PC-3 (cell line): ENCODE results near the gene HMCES. TPM values are rescaled to one million over a fixed set of nuclear protein-coding genes. Genes with fewer than 3 reads are reported as not detected.
"Not testable (repeated sequence)": the region's sequence is repeated elsewhere in the genome, so short reads cannot be mapped to it uniquely, and the experiment has no call there.

ENCODE experiments used
- ATAC-seq: fragments of 200-7000 bp; cut with Tn5 transposase; 2 replicates; pipeline ENCODE4 v1.9.1; 2020; ENCODE audit warnings: mild to moderate bottlenecking, moderate library complexity
- BruUV-seq: library from RNA; stranded (reverse); fragments of 400-500 nt; replicated peaks from 2 replicates; lab custom pipeline; 2021; lab: Mats Ljungman, UMichigan
- CTCF ChIA-PET: fragments of 300-600 bp; sonication (Branson Sonifier 250); formaldehyde crosslinking; loops from one replicate; lab custom pipeline; 2022; ENCODE audit warnings: antibody characterized with exemption; lab: Charles Lee
- POLR2A ChIA-PET: fragments of 300-600 bp; sonication (Branson Sonifier 250); formaldehyde crosslinking; loops from one replicate; lab custom pipeline; 2022; ENCODE audit warnings: antibody characterized with exemption; ENCODE audit not compliant: unreplicated experiment; lab: Charles Lee
- DNase-seq: peaks from one replicate; pipeline ENCODE4 v3.0.0-alpha.2; 2015
- H2AFZ ChIP-seq: fragments of 300-600 bp; sonication (generic); 2 replicates; pipeline ENCODE4 v1.6.0; 2016; ENCODE audit warnings: antibody characterized with exemption, low read length
- H3F3A ChIP-seq: fragments of 300-600 bp; sonication (generic); one replicate; pipeline ENCODE4 v1.6.0; 2017; ENCODE audit warnings: antibody characterized with exemption, low read length, control low read depth, mild to moderate bottlenecking; ENCODE audit not compliant: unreplicated experiment
- H3K27ac ChIP-seq: fragments of 300-600 bp; sonication (generic); 2 replicates; pipeline ENCODE4 v1.5.1; 2016; ENCODE audit warnings: mild to moderate bottlenecking, low read length
- H3K27me3 ChIP-seq: fragments of 300-600 bp; sonication (generic); 2 replicates; pipeline ENCODE4 v1.6.1; 2016; ENCODE audit warnings: low read length, mixed read lengths
- H3K36me3 ChIP-seq: fragments of 300-600 bp; sonication (generic); 2 replicates; pipeline ENCODE4 v1.6.1; 2016; ENCODE audit warnings: low read depth, mixed run types, low read length, mixed read lengths
- H3K4me1 ChIP-seq: fragments of 300-600 bp; sonication (generic); 2 replicates; pipeline ENCODE4 v1.5.1; 2016; ENCODE audit warnings: low read length; ENCODE audit not compliant: insufficient read depth
- H3K4me2 ChIP-seq: fragments of 300-600 bp; sonication (generic); 2 replicates; pipeline ENCODE4 v1.6.0; 2016; ENCODE audit warnings: low read length
- H3K4me3 ChIP-seq: fragments of 300-600 bp; sonication (generic); 2 replicates; pipeline ENCODE4 v1.5.1; 2016; ENCODE audit warnings: mild to moderate bottlenecking, low read length, mixed read lengths
- H3K79me2 ChIP-seq: fragments of 300-600 bp; sonication (generic); 2 replicates; pipeline ENCODE4 v1.6.1; 2017; ENCODE audit warnings: low read length, mixed read lengths
- H3K9ac ChIP-seq: fragments of 300-600 bp; sonication (generic); 2 replicates; pipeline ENCODE4 v1.6.0; 2016; ENCODE audit warnings: mild to moderate bottlenecking, low read length
- H3K9me2 ChIP-seq: fragments of 300-600 bp; sonication (generic); replicated peaks from 2 replicates; pipeline ENCODE4 v1.6.1; 2016; ENCODE audit warnings: mixed run types, low read length, mixed read lengths
- H3K9me3 ChIP-seq: fragments of 300-600 bp; sonication (generic); 2 replicates; pipeline ENCODE4 v1.6.1; 2016; ENCODE audit warnings: low read length, mixed read lengths
- H4K20me1 ChIP-seq: fragments of 300-600 bp; sonication (generic); 2 replicates; pipeline ENCODE4 v1.6.1; 2016; ENCODE audit warnings: low read length, mixed read lengths
- CTCF ChIP-seq: fragments of 300-600 bp; sonication (generic); conservative IDR thresholded peaks from 2 replicates; pipeline ENCODE4 v1.5.1; 2017; ENCODE audit warnings: antibody characterized with exemption, low read depth, mild to moderate bottlenecking, low read length
- EZH2 ChIP-seq: fragments of 300-600 bp; sonication (generic); IDR thresholded peaks from one replicate; pipeline ENCODE4 v1.6.1; 2017; ENCODE audit warnings: antibody characterized with exemption, mild to moderate bottlenecking, low read length; ENCODE audit not compliant: unreplicated experiment
- EZH2phosphoT487 ChIP-seq: fragments of 300-600 bp; sonication (generic); IDR thresholded peaks from 2 replicates; pipeline ENCODE4 v1.6.1; 2018; ENCODE audit warnings: mild to moderate bottlenecking, antibody characterized with exemption, low read length, borderline replicate concordance
- intact Hi-C: fragments of 100-400 bp; cut with micrococcal nuclease; formaldehyde crosslinking; loops from 2 replicates; pipeline ENCODE4 v1.9.0; 2023
- total RNA-seq: library from RNA; depleted of rRNA; stranded (reverse); fragments of >200 nt; gene quantifications from 2 replicates; pipeline ENCODE4 v1.2.3, GENCODE V29; 2014

The HMCES gene
- total RNA-seq, 1 experiment from 2014 or later, result 28.8 TPM

DNA sequence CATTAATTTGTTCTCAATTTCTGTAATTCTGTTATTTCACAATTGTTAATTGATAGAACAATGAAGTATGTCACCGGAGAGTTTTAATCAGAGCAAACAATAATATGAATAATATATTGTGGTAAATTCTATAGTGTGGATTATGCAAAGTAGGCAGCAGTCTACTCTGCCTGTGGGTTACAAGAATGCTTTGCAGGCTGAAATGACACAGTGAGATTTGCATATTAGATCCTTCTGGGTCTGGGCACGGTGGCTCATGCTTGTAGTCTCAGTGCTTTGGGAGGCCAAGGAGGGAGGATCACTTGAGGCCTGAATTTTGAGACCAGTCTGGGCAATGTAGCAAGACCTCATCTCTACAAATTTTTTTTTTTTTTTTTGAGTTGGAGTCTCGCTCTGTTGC, 16.8 kb upstream of the HMCES start:
- no TSS peak for BruUV-seq

GRCh38 chr3:129263161-129263910, 15.3 kb upstream of the HMCES start:
- no peak overlapping the region for H3K4me3 ChIP-seq
- no TSS peak for BruUV-seq
- H3K9me2 ChIP-seq, result no peaks in the 10 kb centered on the region
- H4K20me1 ChIP-seq, result no peaks in the 10 kb centered on the region
- H3K9me3 ChIP-seq, result no peaks in the 10 kb centered on the region
- peaks cover 38% of the 10 kb centered on the region for H3K36me3 ChIP-seq
- no peaks in the 10 kb centered on the region for H3K27me3 ChIP-seq
- no peaks in the 10 kb centered on the region for H3K79me2 ChIP-seq
- no peak overlapping the region for H3K27ac ChIP-seq
- no peak overlapping the region for H2AFZ ChIP-seq
- H3K4me1 ChIP-seq, result no peaks in the 10 kb centered on the region
- no peak overlapping the region for H3K9ac ChIP-seq
- TF ChIP-seq EZH2, result no peak
- TF ChIP-seq EZH2phosphoT487, result no peak
- TF ChIP-seq CTCF, result no peak
- DNase-seq (no peak), ATAC-seq (no peak)
- intact Hi-C loops, result no loop called here
- H3K4me2 ChIP-seq, result no peak overlapping the region
- POLR2A ChIA-PET, result no interaction called here
- CTCF ChIA-PET, result no interaction called here
- H3F3A ChIP-seq, result no peaks in the 10 kb centered on the region

More for the DNA sequence above, 16.8 kb upstream of the HMCES start:
- Histone ChIP-seq H3K4me2 (no peak overlapping the region), H4K20me1 (no peaks in the 10 kb centered on the region), H3K27me3 (no peaks in the 10 kb centered on the region), H3K27ac (no peak overlapping the region), H3F3A (no peaks in the 10 kb centered on the region), H2AFZ (no peak overlapping the region), H3K9ac (no peak overlapping the region), H3K4me3 (no peak overlapping the region), H3K9me3 (no peaks in the 10 kb centered on the region), H3K36me3 (peaks cover 30% of the 10 kb centered on the region), H3K9me2 (no peaks in the 10 kb centered on the region), H3K4me1 (no peaks in the 10 kb centered on the region), H3K79me2 (no peaks in the 10 kb centered on the region)
- ChIA-PET CTCF (no interaction called here), POLR2A (no interaction called here)
- TF ChIP-seq EZH2phosphoT487 (no peak), CTCF (no peak), EZH2 (no peak)
- intact Hi-C loops, result no loop called here
- no peak for ATAC-seq
- no peak for DNase-seq

GRCh38 chr3:129264994-129265393, 13.7 kb upstream of the HMCES start:
- H2AFZ ChIP-seq, H3K9me2 ChIP-seq, POLR2A ChIA-PET, DNase-seq, H3K9ac ChIP-seq, H3K4me1 ChIP-seq, ATAC-seq, CTCF ChIA-PET, H3K27ac ChIP-seq, H3K27me3 ChIP-seq, BruUV-seq, H4K20me1 ChIP-seq, H3K79me2 ChIP-seq, H3K9me3 ChIP-seq, H3K4me2 ChIP-seq, H3F3A ChIP-seq, intact Hi-C loops, H3K4me3 ChIP-seq: not testable (repeated sequence)
- H3K36me3 ChIP-seq, result peaks cover 46% of the 10 kb centered on the region
